Measurements from ENCODE around the gene KRTAP6-1. TPM values are rescaled to one million over a fixed set of nuclear protein-coding genes. Genes with fewer than 3 reads are reported as not detected.

The KRTAP6-1 gene
- polyA plus RNA-seq, 1 donor from 2014 or later: not detected

DNA sequence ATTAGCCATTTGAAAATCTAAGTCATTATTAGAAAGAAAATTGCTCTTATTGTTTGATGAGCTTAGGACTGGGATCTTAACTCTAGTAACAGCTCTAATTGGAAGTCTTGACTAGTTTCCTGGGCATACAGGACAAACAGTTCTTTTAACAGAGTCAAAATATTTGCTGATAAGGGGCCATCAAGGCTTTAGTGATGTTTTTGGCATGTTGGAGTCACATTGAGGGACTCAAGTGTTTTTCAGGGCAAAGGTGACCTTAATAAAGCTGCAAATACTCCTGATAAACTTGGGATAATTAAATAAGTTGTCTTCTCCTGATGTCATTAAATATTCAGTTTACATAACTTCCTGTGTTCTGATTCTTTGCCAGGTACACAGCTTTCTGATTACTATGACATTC lies 46.1 kb downstream of the KRTAP6-1 start:
- Histone ChIP-seq H3K27me3 (ENCODE audit: insufficient read depth, low read depth, low read length) (no peaks in the 10 kb centered on the region), H3K9me2 (ENCODE audit: insufficient read depth, low read length) (no peaks in the 10 kb centered on the region), H2AFZ (ENCODE audit: low read depth, low read length) (no peak overlapping the region), H3K36me3 (ENCODE audit: insufficient read depth, low read length) (no peaks in the 10 kb centered on the region), H3K79me2 (replicated peaks; ENCODE audit: insufficient read depth, low read length) (no peaks in the 10 kb centered on the region), H3K27ac (ENCODE audit: low read length) (no peak overlapping the region), H3K4me3 (ENCODE audit: low read length) (no peak overlapping the region), H4K20me1 (ENCODE audit: insufficient read depth) (no peaks in the 10 kb centered on the region), H3K9ac (ENCODE audit: low read length) (no peak overlapping the region), H3K9me3 (ENCODE audit: low read length) (no peaks in the 10 kb centered on the region), H3F3A (ENCODE audit: insufficient read depth, low read length, poor library complexity, severe bottlenecking) (no peaks in the 10 kb centered on the region), H3K4me2 (ENCODE audit: low read length) (no peak overlapping the region)
- TF ChIP-seq, protein P1, sequence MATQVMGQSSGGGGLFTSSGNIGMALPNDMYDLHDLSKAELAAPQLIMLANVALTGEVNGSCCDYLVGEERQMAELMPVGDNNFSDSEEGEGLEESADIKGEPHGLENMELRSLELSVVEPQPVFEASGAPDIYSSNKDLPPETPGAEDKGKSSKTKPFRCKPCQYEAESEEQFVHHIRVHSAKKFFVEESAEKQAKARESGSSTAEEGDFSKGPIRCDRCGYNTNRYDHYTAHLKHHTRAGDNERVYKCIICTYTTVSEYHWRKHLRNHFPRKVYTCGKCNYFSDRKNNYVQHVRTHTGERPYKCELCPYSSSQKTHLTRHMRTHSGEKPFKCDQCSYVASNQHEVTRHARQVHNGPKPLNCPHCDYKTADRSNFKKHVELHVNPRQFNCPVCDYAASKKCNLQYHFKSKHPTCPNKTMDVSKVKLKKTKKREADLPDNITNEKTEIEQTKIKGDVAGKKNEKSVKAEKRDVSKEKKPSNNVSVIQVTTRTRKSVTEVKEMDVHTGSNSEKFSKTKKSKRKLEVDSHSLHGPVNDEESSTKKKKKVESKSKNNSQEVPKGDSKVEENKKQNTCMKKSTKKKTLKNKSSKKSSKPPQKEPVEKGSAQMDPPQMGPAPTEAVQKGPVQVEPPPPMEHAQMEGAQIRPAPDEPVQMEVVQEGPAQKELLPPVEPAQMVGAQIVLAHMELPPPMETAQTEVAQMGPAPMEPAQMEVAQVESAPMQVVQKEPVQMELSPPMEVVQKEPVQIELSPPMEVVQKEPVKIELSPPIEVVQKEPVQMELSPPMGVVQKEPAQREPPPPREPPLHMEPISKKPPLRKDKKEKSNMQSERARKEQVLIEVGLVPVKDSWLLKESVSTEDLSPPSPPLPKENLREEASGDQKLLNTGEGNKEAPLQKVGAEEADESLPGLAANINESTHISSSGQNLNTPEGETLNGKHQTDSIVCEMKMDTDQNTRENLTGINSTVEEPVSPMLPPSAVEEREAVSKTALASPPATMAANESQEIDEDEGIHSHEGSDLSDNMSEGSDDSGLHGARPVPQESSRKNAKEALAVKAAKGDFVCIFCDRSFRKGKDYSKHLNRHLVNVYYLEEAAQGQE (IDR thresholded peaks at IDR 0.05; ENCODE audit: borderline replicate concordance): no peak
- TF ChIP-seq EZH2 (IDR thresholded peaks at IDR 0.05; ENCODE audit: borderline replicate concordance, insufficient read depth, low read length, poor library complexity, severe bottlenecking): no peak
- no peak for TF ChIP-seq TAF1 (IDR thresholded peaks at IDR 0.05; ENCODE audit: low read depth)
- no peak for TF ChIP-seq MXI1 (conservative IDR thresholded peaks at IDR 0.05; ENCODE audit: poor library complexity, severe bottlenecking)
- no peak for TF ChIP-seq POLR2AphosphoS5 (IDR thresholded peaks at IDR 0.05)
- no peak for TF ChIP-seq EP300 (conservative IDR thresholded peaks at IDR 0.05; ENCODE audit: poor library complexity, severe bottlenecking)
- no peak for TF ChIP-seq SMC3 (conservative IDR thresholded peaks at IDR 0.05; ENCODE audit: poor library complexity)
- TF ChIP-seq, protein P2, sequence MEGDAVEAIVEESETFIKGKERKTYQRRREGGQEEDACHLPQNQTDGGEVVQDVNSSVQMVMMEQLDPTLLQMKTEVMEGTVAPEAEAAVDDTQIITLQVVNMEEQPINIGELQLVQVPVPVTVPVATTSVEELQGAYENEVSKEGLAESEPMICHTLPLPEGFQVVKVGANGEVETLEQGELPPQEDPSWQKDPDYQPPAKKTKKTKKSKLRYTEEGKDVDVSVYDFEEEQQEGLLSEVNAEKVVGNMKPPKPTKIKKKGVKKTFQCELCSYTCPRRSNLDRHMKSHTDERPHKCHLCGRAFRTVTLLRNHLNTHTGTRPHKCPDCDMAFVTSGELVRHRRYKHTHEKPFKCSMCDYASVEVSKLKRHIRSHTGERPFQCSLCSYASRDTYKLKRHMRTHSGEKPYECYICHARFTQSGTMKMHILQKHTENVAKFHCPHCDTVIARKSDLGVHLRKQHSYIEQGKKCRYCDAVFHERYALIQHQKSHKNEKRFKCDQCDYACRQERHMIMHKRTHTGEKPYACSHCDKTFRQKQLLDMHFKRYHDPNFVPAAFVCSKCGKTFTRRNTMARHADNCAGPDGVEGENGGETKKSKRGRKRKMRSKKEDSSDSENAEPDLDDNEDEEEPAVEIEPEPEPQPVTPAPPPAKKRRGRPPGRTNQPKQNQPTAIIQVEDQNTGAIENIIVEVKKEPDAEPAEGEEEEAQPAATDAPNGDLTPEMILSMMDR (IDR thresholded peaks at IDR 0.05; ENCODE audit: poor library complexity, severe bottlenecking): no peak
- TF ChIP-seq RAD21 (conservative IDR thresholded peaks at IDR 0.05): no peak

DNA sequence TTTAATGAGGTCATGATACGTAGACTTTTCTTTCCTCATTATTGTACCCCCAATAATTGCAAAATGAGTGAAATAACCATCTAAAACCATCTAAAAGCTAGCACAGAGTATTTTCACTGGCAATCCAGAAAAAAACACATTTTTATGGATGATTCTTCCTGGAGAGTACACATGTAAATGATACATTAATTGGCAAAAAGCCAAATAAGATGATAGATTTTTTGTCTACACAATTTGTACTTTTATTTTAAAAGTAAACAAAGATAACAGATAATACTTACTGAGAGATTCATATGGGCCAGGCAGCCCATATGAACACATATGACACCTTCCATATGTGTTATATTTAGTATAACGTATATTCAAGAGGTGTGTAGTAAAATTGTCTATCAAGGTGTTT lies 50.1 kb downstream of the KRTAP6-1 start:
- no peaks in the 10 kb centered on the region for H3K27me3 ChIP-seq (ENCODE audit: insufficient read depth, low read depth, low read length)
- H3K4me3 ChIP-seq (ENCODE audit: low read length): no peak overlapping the region
- no peaks in the 10 kb centered on the region for H4K20me1 ChIP-seq (ENCODE audit: insufficient read depth)
- TF ChIP-seq EP300 (conservative IDR thresholded peaks at IDR 0.05; ENCODE audit: poor library complexity, severe bottlenecking) (no peak), SMC3 (conservative IDR thresholded peaks at IDR 0.05; ENCODE audit: poor library complexity) (no peak), RAD21 (conservative IDR thresholded peaks at IDR 0.05) (no peak), TAF1 (IDR thresholded peaks at IDR 0.05; ENCODE audit: low read depth) (no peak), MXI1 (conservative IDR thresholded peaks at IDR 0.05; ENCODE audit: poor library complexity, severe bottlenecking) (no peak), POLR2AphosphoS5 (IDR thresholded peaks at IDR 0.05) (no peak), EZH2 (IDR thresholded peaks at IDR 0.05; ENCODE audit: borderline replicate concordance, insufficient read depth, low read length, poor library complexity, severe bottlenecking) (no peak)
- TF ChIP-seq, protein P2 (IDR thresholded peaks at IDR 0.05; ENCODE audit: poor library complexity, severe bottlenecking): no peak
- TF ChIP-seq, protein P1 (IDR thresholded peaks at IDR 0.05; ENCODE audit: borderline replicate concordance): no peak
- H3F3A ChIP-seq (ENCODE audit: insufficient read depth, low read length, poor library complexity, severe bottlenecking): no peaks in the 10 kb centered on the region
- H3K36me3 ChIP-seq (ENCODE audit: insufficient read depth, low read length): no peaks in the 10 kb centered on the region
- no peak overlapping the region for H3K4me2 ChIP-seq (ENCODE audit: low read length)
- H2AFZ ChIP-seq (ENCODE audit: low read depth, low read length): no peak overlapping the region
- no peaks in the 10 kb centered on the region for H3K9me3 ChIP-seq (ENCODE audit: low read length)
- no peaks in the 10 kb centered on the region for H3K79me2 ChIP-seq (replicated peaks; ENCODE audit: insufficient read depth, low read length)
- no peak overlapping the region for H3K27ac ChIP-seq (ENCODE audit: low read length)
- H3K9ac ChIP-seq (ENCODE audit: low read length): no peak overlapping the region
- no peaks in the 10 kb centered on the region for H3K9me2 ChIP-seq (ENCODE audit: insufficient read depth, low read length)

All from neural cell (in vitro differentiated cells).